Right lobe of liver (tissue), 6 donors: ENCODE measurements around the gene SUPT4H1. TPM values are rescaled to one million over a fixed set of nuclear protein-coding genes. Genes with fewer than 3 reads are reported as not detected.
A peak's percentile ranks its signal among the peaks of the same experiment; 100 is the strongest.

Source experiments
- ATAC-seq, 4 donors: fragments of 200-7000 bp; cut with Tn5 transposase; one replicate each; pipeline ENCODE4 v1.9.1; 2020; ENCODE audit warnings: mild to moderate bottlenecking in 4 of 4, moderate library complexity in 4 of 4
- DNase-seq, 3 donors: peaks; one replicate each; pipeline ENCODE4 v3.0.0-alpha.2; 2020
- H3K27ac ChIP-seq, 3 donors: fragments of 200-600 bp; one replicate each; pipeline ENCODE4 v1.8.0; 2022
- H3K27me3 ChIP-seq, 2 donors: fragments of 200-600 bp; one replicate each; pipeline ENCODE4 v1.8.0; 2022
- H3K36me3 ChIP-seq, 4 donors: fragments of 200-600 bp; sonication (generic) in 1 of 4; one replicate each; pipeline versions ENCODE4 v1.5.1 to v1.8.0; 2017 to 2022; ENCODE audit warnings: control low read depth in 1 of 4
- H3K4me1 ChIP-seq, 4 donors: fragments of 200-600 bp; sonication (generic) in 1 of 4; one replicate each; pipeline versions ENCODE4 v1.5.1 to v1.8.0; 2017 to 2022; ENCODE audit warnings: control low read depth in 1 of 4
- H3K4me3 ChIP-seq, 3 donors: fragments of 200-600 bp; one replicate each; pipeline ENCODE4 v1.8.0; 2022
- H3K9me3 ChIP-seq, 4 donors: fragments of 200-600 bp; sonication (generic) in 1 of 4; one replicate each; pipeline versions ENCODE4 v1.5.1 to v1.8.0; 2017 to 2022; ENCODE audit warnings: control low read depth in 1 of 4
- POLR2A ChIP-seq: fragments of 450-650 bp; IDR thresholded peaks from one replicate; pipeline ENCODE4 v1.6.1; 2017; ENCODE audit warnings: antibody characterized with exemption, mild to moderate bottlenecking
- WGBS: methylation state at CpG from one replicate; pipeline ENCODE4 v1.1.6; 2018; ENCODE audit warnings: low coverage, low lambda C conversion rate; ENCODE audit not compliant: insufficient coverage; ENCODE audit errors: missing lambda C conversion rate; 5-methylcytosine and 5-hydroxymethylcytosine counted together
- intact Hi-C, 2 donors: fragments of 100-400 bp; cut with DNase I; formaldehyde crosslinking; loops; one replicate each; pipeline versions ENCODE4 v1.11.2 to v1.14.1; 2022
- total RNA-seq, 6 experiments: library from RNA; depleted of rRNA in 2 of 6; stranded (reverse); fragments of >200 nt in 2 of 6; fragmentation: NEBNext Ultra II Directional in 3 of 6; extraction: Animal tissue kit (Norgen Biotek cat#: 25700) in 3 of 6; gene quantifications; one replicate each; pipeline versions ENCODE4 v1.1.0 to v1.2.4, GENCODE V29; 2016 to 2023
- TF ChIP-seq, protein P1 (sequence below), 4 donors: fragments of 200-600 bp in 3 of 4; fragments of 450-650 bp in 1 of 4; IDR thresholded peaks; one replicate each; pipeline versions ENCODE4 v1.5.1 to v1.8.0; 2016 to 2022; ENCODE audit warnings: antibody characterized with exemption in 4 of 4, mild to moderate bottlenecking in 2 of 4
- donor health status: DM: no; HTN: yes; CAD: no.
- donor health status: DM: no; HTN: no; CAD: no.
- donor health status: DM: no; HTN: no; CAD: no.
- donor health status: DM: no; HTN: yes; CAD: no.
- donor health status: DM: no; HTN: yes; CAD: no.

SUPT4H1 gene
- total RNA-seq, 6 experiments from 2014 or later = 24.8 to 50.9 (median 37.0) TPM

DNA sequence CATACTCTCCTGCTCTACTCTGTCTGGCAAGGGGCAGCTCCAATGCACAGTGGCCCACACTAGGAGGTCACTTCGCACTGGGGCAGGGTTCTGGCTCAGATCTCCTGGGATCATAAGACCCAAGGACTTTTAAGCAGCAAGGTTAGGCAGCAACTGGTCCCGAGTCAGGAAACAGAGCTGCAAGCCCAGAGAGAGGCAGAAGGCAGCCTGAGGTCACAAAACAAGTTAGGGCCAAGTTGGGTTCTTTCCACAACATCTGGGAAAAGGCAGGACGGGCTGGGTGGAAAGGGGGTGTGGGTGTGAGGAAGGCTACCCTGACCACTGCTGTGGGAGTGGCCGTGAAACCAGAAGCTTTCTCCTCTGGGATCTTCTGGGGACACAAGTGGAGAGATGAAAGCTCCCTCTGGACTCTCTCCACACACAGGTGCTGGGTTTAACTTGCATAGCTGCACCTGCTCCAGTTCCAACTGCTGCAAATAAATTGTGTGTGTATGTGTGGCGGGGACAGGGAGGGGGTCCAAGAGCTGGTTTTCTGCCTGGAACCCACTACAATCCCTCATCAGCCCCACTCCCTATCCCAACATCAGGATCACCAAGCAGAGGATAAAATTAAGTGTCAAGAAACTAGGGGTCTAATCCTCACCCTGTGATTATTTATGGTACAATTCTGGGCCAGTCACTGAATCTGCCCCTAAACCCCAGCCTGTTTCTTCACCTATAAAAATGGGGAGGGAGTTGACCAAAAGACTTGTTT, 15.4 kb downstream of the SUPT4H1 start:
- H3K4me1 ChIP-seq = no peaks in the 10 kb centered on the region
- DNase-seq = no peak
- TF ChIP-seq, protein P1, sequence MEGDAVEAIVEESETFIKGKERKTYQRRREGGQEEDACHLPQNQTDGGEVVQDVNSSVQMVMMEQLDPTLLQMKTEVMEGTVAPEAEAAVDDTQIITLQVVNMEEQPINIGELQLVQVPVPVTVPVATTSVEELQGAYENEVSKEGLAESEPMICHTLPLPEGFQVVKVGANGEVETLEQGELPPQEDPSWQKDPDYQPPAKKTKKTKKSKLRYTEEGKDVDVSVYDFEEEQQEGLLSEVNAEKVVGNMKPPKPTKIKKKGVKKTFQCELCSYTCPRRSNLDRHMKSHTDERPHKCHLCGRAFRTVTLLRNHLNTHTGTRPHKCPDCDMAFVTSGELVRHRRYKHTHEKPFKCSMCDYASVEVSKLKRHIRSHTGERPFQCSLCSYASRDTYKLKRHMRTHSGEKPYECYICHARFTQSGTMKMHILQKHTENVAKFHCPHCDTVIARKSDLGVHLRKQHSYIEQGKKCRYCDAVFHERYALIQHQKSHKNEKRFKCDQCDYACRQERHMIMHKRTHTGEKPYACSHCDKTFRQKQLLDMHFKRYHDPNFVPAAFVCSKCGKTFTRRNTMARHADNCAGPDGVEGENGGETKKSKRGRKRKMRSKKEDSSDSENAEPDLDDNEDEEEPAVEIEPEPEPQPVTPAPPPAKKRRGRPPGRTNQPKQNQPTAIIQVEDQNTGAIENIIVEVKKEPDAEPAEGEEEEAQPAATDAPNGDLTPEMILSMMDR (IDR thresholded peaks at IDR 0.05) = no peak
- no peak for TF ChIP-seq POLR2A
- H3K27ac ChIP-seq = peak overlapping the region; percentile 34 to 91 (median 82)
- no peaks in the 10 kb centered on the region for H3K36me3 ChIP-seq
- no peak overlapping the region for H3K4me3 ChIP-seq
- no peaks in the 10 kb centered on the region for H3K27me3 ChIP-seq
- no peak for ATAC-seq
- no peaks in the 10 kb centered on the region for H3K9me3 ChIP-seq
- 24% methylated on average over 4 of the region's 5 CpGs for WGBS
- intact Hi-C loops = no loop called here

DNA sequence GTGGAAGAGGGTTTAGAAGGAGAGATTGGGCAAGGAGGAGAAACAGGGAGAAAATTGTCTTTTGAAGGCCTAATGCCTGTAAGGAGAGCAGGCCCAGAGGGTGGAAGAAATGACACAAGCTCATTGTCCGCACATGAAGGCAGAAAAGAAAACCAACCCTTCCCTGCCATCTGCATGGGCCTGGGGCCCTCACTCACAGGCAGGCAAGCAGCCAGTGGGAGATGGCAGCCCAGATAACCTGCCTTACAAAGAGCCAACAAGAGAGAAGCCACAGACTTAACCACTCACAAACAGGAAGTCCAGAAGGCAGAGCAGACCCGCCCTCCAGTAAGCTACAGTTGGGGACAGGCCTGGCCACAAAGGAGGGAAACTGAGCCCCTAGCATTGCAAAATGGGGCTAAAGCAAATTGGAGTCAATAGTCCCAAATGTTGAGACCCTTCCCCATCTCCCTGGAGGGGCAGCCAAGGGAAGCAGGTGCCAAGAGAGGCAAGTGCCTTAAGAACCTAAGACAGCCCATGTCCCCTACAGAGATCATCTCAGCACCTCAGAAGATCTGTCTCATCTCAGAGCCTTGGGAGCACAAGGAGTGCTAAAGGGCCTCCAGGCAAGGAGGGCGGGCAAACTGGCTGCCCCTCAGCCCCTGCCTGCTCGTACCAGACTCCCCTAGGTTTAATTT, 16.1 kb downstream of the SUPT4H1 start:
- Histone ChIP-seq H3K9me3 (no peaks in the 10 kb centered on the region), H3K27me3 (no peaks in the 10 kb centered on the region), H3K36me3 (no peaks in the 10 kb centered on the region), H3K27ac (peak overlapping the region; percentile 34 to 82 (median 65)), H3K4me3 (no peak overlapping the region), H3K4me1 (no peaks in the 10 kb centered on the region)
- ATAC-seq (peak; percentile 7 to 25 (median 12)), DNase-seq (peak in 1 of 3 donors; percentile 52)
- 62% methylated on average over 2 of the region's 4 CpGs for WGBS
- intact Hi-C loops = no loop called here
- peak; percentile 20 for TF ChIP-seq POLR2A
- TF ChIP-seq, protein P1 (IDR thresholded peaks at IDR 0.05) = no peak

DNA sequence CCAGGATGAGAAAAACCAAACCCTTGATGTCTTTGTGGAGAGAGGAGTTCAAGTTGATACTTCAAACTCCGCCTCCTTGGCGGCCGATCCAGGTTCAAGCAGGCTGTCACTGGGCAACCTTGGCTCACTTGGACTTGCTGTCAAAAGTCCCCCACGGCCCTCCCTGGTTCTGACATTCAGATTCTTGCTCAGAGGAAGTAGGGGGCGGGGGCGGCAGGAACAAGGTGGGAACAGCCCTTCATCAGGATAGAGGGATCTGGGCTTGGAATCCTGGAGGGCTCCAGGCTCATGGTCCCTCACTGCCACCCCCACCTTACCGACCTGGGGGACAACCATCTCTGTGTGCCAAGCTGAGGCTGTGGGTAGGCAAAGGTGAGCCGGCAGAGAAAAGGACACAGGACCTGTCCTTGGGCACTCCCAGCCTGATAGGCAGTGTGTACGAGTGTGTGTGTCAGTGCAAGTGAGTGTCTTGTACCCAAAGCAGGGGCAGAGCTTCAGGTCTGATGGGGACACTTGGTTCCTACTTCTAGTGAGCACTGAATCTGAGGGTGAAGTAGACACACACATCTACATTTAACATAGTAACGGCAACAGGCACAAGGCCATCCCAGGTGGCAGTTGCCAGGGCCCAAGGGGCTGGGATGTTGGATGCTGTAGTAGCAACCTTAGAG, 16.8 kb downstream of the SUPT4H1 start:
- DNase-seq = no peak
- Histone ChIP-seq H3K27me3 (no peaks in the 10 kb centered on the region), H3K27ac (peak overlapping the region; percentile 34 to 82 (median 65)), H3K4me3 (no peak overlapping the region), H3K36me3 (no peaks in the 10 kb centered on the region), H3K4me1 (no peaks in the 10 kb centered on the region), H3K9me3 (no peaks in the 10 kb centered on the region)
- ATAC-seq = no peak
- TF ChIP-seq, protein P1 (IDR thresholded peaks at IDR 0.05) = no peak
- WGBS = 41% methylated on average over 3 of the region's 10 CpGs
- intact Hi-C loops = no loop called here

DNA sequence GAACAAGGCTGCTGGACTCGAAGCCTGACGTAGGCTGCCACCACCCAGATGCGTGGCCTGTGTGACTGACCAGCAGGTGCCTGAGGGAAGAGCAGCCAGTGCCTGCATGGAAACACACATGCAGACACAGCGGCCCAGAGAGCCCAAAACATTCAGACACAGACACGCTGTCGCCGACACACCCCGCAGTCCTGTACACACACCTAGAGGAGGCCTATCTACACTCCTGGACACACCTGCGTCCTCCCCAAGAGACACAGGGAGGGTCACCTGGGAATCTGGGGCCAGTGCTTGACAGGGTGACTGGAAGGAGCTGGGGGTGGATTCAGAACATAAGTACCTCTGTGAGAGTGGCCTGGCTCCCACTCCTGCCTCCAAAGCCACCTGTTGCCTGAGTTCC, 17.3 kb downstream of the SUPT4H1 start:
- no peaks in the 10 kb centered on the region for H3K27me3 ChIP-seq
- ATAC-seq (no peak), DNase-seq (peak in 1 of 3 donors; percentile 46)
- no peaks in the 10 kb centered on the region for H3K4me1 ChIP-seq
- 100% methylated on average over 2 of the region's 9 CpGs for WGBS
- peak overlapping the region in 2 of 3 donors; percentile 63 to 65 for H3K27ac ChIP-seq
- H3K4me3 ChIP-seq = no peak overlapping the region
- TF ChIP-seq, protein P1 (IDR thresholded peaks at IDR 0.05) = no peak
- TF ChIP-seq POLR2A = no peak
- no peaks in the 10 kb centered on the region for H3K36me3 ChIP-seq
- H3K9me3 ChIP-seq = no peaks in the 10 kb centered on the region
- intact Hi-C loops = no loop called here
